ENCODE results near the gene PCF11.

DNA sequence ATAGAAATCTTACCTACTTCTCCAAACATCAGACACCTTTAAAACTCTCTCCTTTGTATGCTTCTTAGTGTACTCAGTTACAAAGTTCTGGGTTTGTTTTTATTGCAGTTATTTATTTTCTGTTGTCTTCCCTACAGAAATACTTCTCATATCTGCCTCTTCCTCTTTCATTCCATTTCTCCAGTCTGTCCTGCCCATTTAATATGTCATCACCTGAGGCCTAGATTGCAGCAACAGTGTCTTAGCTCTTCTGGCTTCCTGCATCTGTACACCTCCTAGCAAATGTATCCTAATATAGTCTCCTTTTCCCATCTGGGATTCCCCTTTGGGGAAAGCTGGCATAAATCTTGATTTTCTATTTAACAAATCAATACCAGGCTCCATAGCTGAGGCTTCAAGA lies 34.9 kb upstream of the PCF11 start:
- TF ChIP-seq POLR2AphosphoS5 (IDR thresholded peaks at IDR 0.05; ENCODE audit: low read depth, low read length) (no peak), SIN3A (IDR thresholded peaks at IDR 0.05; ENCODE audit: borderline replicate concordance, insufficient read depth, low read length) (no peak)
- TF ChIP-seq, protein P1, sequence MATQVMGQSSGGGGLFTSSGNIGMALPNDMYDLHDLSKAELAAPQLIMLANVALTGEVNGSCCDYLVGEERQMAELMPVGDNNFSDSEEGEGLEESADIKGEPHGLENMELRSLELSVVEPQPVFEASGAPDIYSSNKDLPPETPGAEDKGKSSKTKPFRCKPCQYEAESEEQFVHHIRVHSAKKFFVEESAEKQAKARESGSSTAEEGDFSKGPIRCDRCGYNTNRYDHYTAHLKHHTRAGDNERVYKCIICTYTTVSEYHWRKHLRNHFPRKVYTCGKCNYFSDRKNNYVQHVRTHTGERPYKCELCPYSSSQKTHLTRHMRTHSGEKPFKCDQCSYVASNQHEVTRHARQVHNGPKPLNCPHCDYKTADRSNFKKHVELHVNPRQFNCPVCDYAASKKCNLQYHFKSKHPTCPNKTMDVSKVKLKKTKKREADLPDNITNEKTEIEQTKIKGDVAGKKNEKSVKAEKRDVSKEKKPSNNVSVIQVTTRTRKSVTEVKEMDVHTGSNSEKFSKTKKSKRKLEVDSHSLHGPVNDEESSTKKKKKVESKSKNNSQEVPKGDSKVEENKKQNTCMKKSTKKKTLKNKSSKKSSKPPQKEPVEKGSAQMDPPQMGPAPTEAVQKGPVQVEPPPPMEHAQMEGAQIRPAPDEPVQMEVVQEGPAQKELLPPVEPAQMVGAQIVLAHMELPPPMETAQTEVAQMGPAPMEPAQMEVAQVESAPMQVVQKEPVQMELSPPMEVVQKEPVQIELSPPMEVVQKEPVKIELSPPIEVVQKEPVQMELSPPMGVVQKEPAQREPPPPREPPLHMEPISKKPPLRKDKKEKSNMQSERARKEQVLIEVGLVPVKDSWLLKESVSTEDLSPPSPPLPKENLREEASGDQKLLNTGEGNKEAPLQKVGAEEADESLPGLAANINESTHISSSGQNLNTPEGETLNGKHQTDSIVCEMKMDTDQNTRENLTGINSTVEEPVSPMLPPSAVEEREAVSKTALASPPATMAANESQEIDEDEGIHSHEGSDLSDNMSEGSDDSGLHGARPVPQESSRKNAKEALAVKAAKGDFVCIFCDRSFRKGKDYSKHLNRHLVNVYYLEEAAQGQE (IDR thresholded peaks at IDR 0.05; ENCODE audit: insufficient read depth in 1 of 2, low read depth in 2 of 2, low read length in 2 of 2) = no peak

All from PFSK-1 (cell line).